Mesenchymal stem cell (in vitro differentiated cells and primary cell): ENCODE measurements around the gene NPIPB6.
"Not testable (repeated sequence)": the region's sequence is repeated elsewhere in the genome, so short reads cannot be mapped to it uniquely, and the experiment has no call there.

Source experiments
- DNase-seq: peaks from one replicate; pipeline ENCODE4 v3.0.0-alpha.2; 2013
- H2AFZ ChIP-seq: one replicate; pipeline ENCODE4 v1.6.1; 2013; ENCODE audit warnings: low read depth, mild to moderate bottlenecking, control low read depth, inconsistent platforms, low read length, moderate library complexity
- H2AK5ac ChIP-seq: 2 replicates; pipeline ENCODE4 v1.6.1; 2013; ENCODE audit warnings: low read length, moderate library complexity, mild to moderate bottlenecking, inconsistent platforms; ENCODE audit not compliant: severe bottlenecking
- H2BK120ac ChIP-seq: one replicate; pipeline ENCODE4 v1.6.1; 2013; ENCODE audit warnings: low read depth, mild to moderate bottlenecking, inconsistent platforms, low read length, moderate library complexity
- H2BK12ac ChIP-seq, 2 experiments: one replicate each; pipeline ENCODE4 v1.6.1; 2013; ENCODE audit warnings: inconsistent platforms in 2 of 2, low read length in 2 of 2, mild to moderate bottlenecking in 2 of 2, moderate library complexity in 2 of 2, control low read depth in 1 of 2
- H2BK15ac ChIP-seq: one replicate; pipeline ENCODE4 v1.6.1; 2013; ENCODE audit warnings: mild to moderate bottlenecking, low read depth, inconsistent platforms; ENCODE audit not compliant: poor library complexity, severe bottlenecking
- H2BK5ac ChIP-seq: 2 replicates; pipeline ENCODE4 v1.6.1; 2013; ENCODE audit warnings: low read depth, mild to moderate bottlenecking, low read length, control low read depth, inconsistent platforms; ENCODE audit not compliant: poor library complexity, severe bottlenecking
- H3K14ac ChIP-seq, 2 experiments: one replicate each; pipeline ENCODE4 v1.6.1; 2013; ENCODE audit warnings: inconsistent platforms in 2 of 2, low read length in 2 of 2, control low read depth in 1 of 2, mild to moderate bottlenecking in 1 of 2, moderate library complexity in 1 of 2
- H3K18ac ChIP-seq, 2 experiments: one replicate each; pipeline ENCODE4 v1.6.1; 2013; ENCODE audit warnings: inconsistent platforms in 2 of 2, low read length in 2 of 2, control low read depth in 1 of 2, low read depth in 1 of 2, mild to moderate bottlenecking in 1 of 2
- H3K23ac ChIP-seq, 2 experiments: one replicate each; pipeline ENCODE4 v1.6.1; 2013; ENCODE audit warnings: inconsistent platforms in 2 of 2, low read length in 2 of 2, mild to moderate bottlenecking in 2 of 2, moderate library complexity in 2 of 2, control low read depth in 1 of 2
- H3K27ac ChIP-seq: 2 replicates; pipeline ENCODE4 v1.5.1; 2013; ENCODE audit warnings: mild to moderate bottlenecking, moderate library complexity, low read length, control low read depth, inconsistent platforms; ENCODE audit not compliant: poor library complexity, severe bottlenecking
- H3K27me3 ChIP-seq, 2 experiments: 2 replicates each; pipeline versions ENCODE4 v1.6.1 to v1.7.0; 2013; ENCODE audit warnings: low read length in 2 of 2, mild to moderate bottlenecking in 2 of 2, moderate library complexity in 2 of 2, control low read depth in 1 of 2, inconsistent platforms in 1 of 2; ENCODE audit not compliant: control insufficient read depth in 1 of 2, insufficient read depth in 1 of 2
- H3K36me3 ChIP-seq, 2 experiments: 2 replicates each; pipeline versions ENCODE4 v1.6.1 to v1.7.0; 2013; ENCODE audit warnings: low read length in 2 of 2, control low read depth in 1 of 2, inconsistent platforms in 1 of 2, low read depth in 1 of 2, mild to moderate bottlenecking in 1 of 2; ENCODE audit not compliant: insufficient read depth in 2 of 2, control insufficient read depth in 1 of 2
- H3K4ac ChIP-seq, 2 experiments: one replicate each; pipeline ENCODE4 v1.6.1; 2013; ENCODE audit warnings: inconsistent platforms in 2 of 2, low read length in 2 of 2, mild to moderate bottlenecking in 2 of 2, moderate library complexity in 2 of 2, control low read depth in 1 of 2, low read depth in 1 of 2
- H3K4me1 ChIP-seq: 2 replicates; pipeline ENCODE4 v1.6.1; 2013; ENCODE audit warnings: low read depth, low read length, control low read depth; ENCODE audit not compliant: control insufficient read depth, insufficient read depth
- H3K4me2 ChIP-seq: 2 replicates; pipeline ENCODE4 v1.6.1; 2013; ENCODE audit warnings: low read length, mild to moderate bottlenecking, inconsistent platforms; ENCODE audit not compliant: poor library complexity, severe bottlenecking
- H3K4me3 ChIP-seq, 2 experiments: 2 replicates each; pipeline versions ENCODE4 v1.5.1 to v1.7.0; 2013; ENCODE audit warnings: low read length in 2 of 2, mild to moderate bottlenecking in 2 of 2, control low read depth in 1 of 2, low read depth in 1 of 2; ENCODE audit not compliant: insufficient read depth in 1 of 2
- H3K79me1 ChIP-seq: replicated peaks from 2 replicates; pipeline ENCODE4 v1.6.1; 2013; ENCODE audit warnings: mild to moderate bottlenecking, control low read depth, low read length, inconsistent platforms; ENCODE audit not compliant: poor library complexity, severe bottlenecking
- H3K9ac ChIP-seq: 2 replicates; pipeline ENCODE4 v1.7.0; 2013; ENCODE audit warnings: mild to moderate bottlenecking, low read length, moderate library complexity
- H3K9me3 ChIP-seq: 2 replicates; pipeline ENCODE4 v1.7.0; 2013; ENCODE audit warnings: mild to moderate bottlenecking, low read length; ENCODE audit not compliant: control insufficient read depth
- H4K8ac ChIP-seq: one replicate; pipeline ENCODE4 v1.6.1; 2013; ENCODE audit warnings: inconsistent platforms, mild to moderate bottlenecking, low read length, moderate library complexity
- H4K91ac ChIP-seq: one replicate; pipeline ENCODE4 v1.6.1; 2013; ENCODE audit warnings: mild to moderate bottlenecking, low read length, inconsistent platforms
- WGBS: methylation state at CpG from one replicate; pipeline ENCODE4 v1.1.7; 2013; ENCODE audit warnings: mixed read lengths; 5-methylcytosine and 5-hydroxymethylcytosine counted together

NPIPB6 gene

GRCh38 chr16:28367926-28368325, 4.6 kb upstream of the NPIPB6 start:
- H2BK12ac ChIP-seq, result not testable (repeated sequence)
- WGBS, result 82% methylated on average over 9 of the region's 32 CpGs

GRCh38 chr16:28364268-28365173, 1.2 kb upstream of the NPIPB6 start:
- not testable (repeated sequence) for H3K14ac ChIP-seq, H3K9ac ChIP-seq, H3K18ac ChIP-seq, H2AK5ac ChIP-seq, H3K23ac ChIP-seq, H3K4me1 ChIP-seq, DNase-seq, H3K27me3 ChIP-seq, H3K9me3 ChIP-seq, H3K27ac ChIP-seq, H2BK15ac ChIP-seq, H4K91ac ChIP-seq, H3K4me2 ChIP-seq, H2BK5ac ChIP-seq, H3K4ac ChIP-seq, H2AFZ ChIP-seq, H3K79me1 ChIP-seq, H3K36me3 ChIP-seq, H4K8ac ChIP-seq, H2BK120ac ChIP-seq, H2BK12ac ChIP-seq, H3K4me3 ChIP-seq
- WGBS, result no CpG with 5 or more reads among the region's 75 CpGs

More at GRCh38 chr16:28367926-28368325, 4.6 kb upstream of the NPIPB6 start:
- H2BK120ac ChIP-seq, H4K91ac ChIP-seq, H2BK15ac ChIP-seq, H4K8ac ChIP-seq, H3K36me3 ChIP-seq, H3K4me1 ChIP-seq, H3K27ac ChIP-seq, H3K18ac ChIP-seq, H3K4ac ChIP-seq, H2AK5ac ChIP-seq, H3K9ac ChIP-seq, H3K9me3 ChIP-seq, H3K23ac ChIP-seq, H3K4me2 ChIP-seq, H3K14ac ChIP-seq, H2AFZ ChIP-seq, H3K79me1 ChIP-seq, H2BK5ac ChIP-seq, H3K4me3 ChIP-seq, DNase-seq, H3K27me3 ChIP-seq: not testable (repeated sequence)

- H3K27me3 ChIP-seq, H4K8ac ChIP-seq, H2AFZ ChIP-seq, H3K23ac ChIP-seq, H2BK15ac ChIP-seq, H3K14ac ChIP-seq, H3K18ac ChIP-seq, H3K9ac ChIP-seq, H3K4me2 ChIP-seq, H3K4me3 ChIP-seq, H2BK120ac ChIP-seq, H4K91ac ChIP-seq, H3K79me1 ChIP-seq, DNase-seq, H2AK5ac ChIP-seq, H3K4ac ChIP-seq, H3K36me3 ChIP-seq, H3K9me3 ChIP-seq, H2BK5ac ChIP-seq, H2BK12ac ChIP-seq, H3K4me1 ChIP-seq, H3K27ac ChIP-seq: not testable (repeated sequence)
- WGBS, result 100% methylated on average over 1 of the region's 5 CpGs
These were observed 708 bp downstream of the NPIPB6 start for GRCh38 chr16:28362600-28362999.

- H3K4me1 ChIP-seq, H2BK120ac ChIP-seq, DNase-seq, H2BK12ac ChIP-seq, H3K18ac ChIP-seq, H3K4me2 ChIP-seq, H4K91ac ChIP-seq, H2AK5ac ChIP-seq, H4K8ac ChIP-seq, H3K79me1 ChIP-seq, H3K23ac ChIP-seq, H3K9ac ChIP-seq, H3K27me3 ChIP-seq, H3K14ac ChIP-seq, H3K4ac ChIP-seq, H3K4me3 ChIP-seq, H3K9me3 ChIP-seq, H3K27ac ChIP-seq, H2AFZ ChIP-seq, H2BK15ac ChIP-seq, H2BK5ac ChIP-seq, H3K36me3 ChIP-seq: not testable (repeated sequence)
- 96% methylated on average over 3 of the region's 6 CpGs for WGBS
These were observed 25.1 kb downstream of the NPIPB6 start for GRCh38 chr16:28338230-28338629.
